SK-N-SH treated with all-trans-retinoic acid at 6 μM for 48 hours (cell line): ENCODE measurements around the gene DIP2C.

Source experiments
- ARNTL ChIP-seq: fragments of 450-650 bp; formaldehyde crosslinking; IDR thresholded peaks from 2 replicates; pipeline ENCODE4 v1.5.0; 2020; ENCODE audit warnings: low read depth, mild to moderate bottlenecking, moderate library complexity, borderline replicate concordance
- CREB5 ChIP-seq: fragments of 250-450 bp; sonication (Bioruptor Pico); IDR thresholded peaks from 2 replicates; pipeline ENCODE4 v1.5.1; 2020; ENCODE audit warnings: low read depth, mild to moderate bottlenecking, moderate library complexity
- CSDC2 ChIP-seq: fragments of 250-450 bp; sonication (Bioruptor Pico); IDR thresholded peaks from 2 replicates; pipeline ENCODE4 v1.5.0; 2020; ENCODE audit warnings: mild to moderate bottlenecking, moderate library complexity
- ESRRG ChIP-seq: fragments of 250-450 bp; sonication (Bioruptor Pico); IDR thresholded peaks from 2 replicates; pipeline ENCODE4 v1.6.1; 2021; ENCODE audit warnings: mild to moderate bottlenecking
- GLIS3 ChIP-seq: fragments of 250-450 bp; sonication (Bioruptor Pico); IDR thresholded peaks from 2 replicates; pipeline ENCODE4 v1.5.0; 2020; ENCODE audit warnings: mild to moderate bottlenecking, moderate library complexity
- OSR1 ChIP-seq: fragments of 250-450 bp; sonication (Bioruptor Pico); IDR thresholded peaks from 2 replicates; pipeline ENCODE4 v1.8.0; 2022; ENCODE audit warnings: moderate library complexity, mild to moderate bottlenecking, inconsistent platforms
- PATZ1 ChIP-seq: fragments of 250-450 bp; sonication (Bioruptor Pico); IDR thresholded peaks from 2 replicates; pipeline ENCODE4 v1.8.0; 2020; ENCODE audit warnings: mild to moderate bottlenecking, moderate library complexity, borderline replicate concordance
- POU6F1 ChIP-seq: fragments of 250-450 bp; sonication (Bioruptor Pico); IDR thresholded peaks from 2 replicates; pipeline ENCODE4 v1.8.0; 2021; ENCODE audit warnings: low read depth, mild to moderate bottlenecking, moderate library complexity, borderline replicate concordance
- SNAI2 ChIP-seq: fragments of 250-450 bp; sonication (Bioruptor Pico); IDR thresholded peaks from 2 replicates; pipeline ENCODE4 v1.5.0; 2020; ENCODE audit warnings: mild to moderate bottlenecking, moderate library complexity
- TCF4 ChIP-seq: fragments of 250-450 bp; sonication (Bioruptor Pico); IDR thresholded peaks from 2 replicates; pipeline ENCODE4 v1.8.0; 2021; ENCODE audit warnings: mild to moderate bottlenecking, moderate library complexity, borderline replicate concordance
- TOX ChIP-seq: fragments of 250-450 bp; sonication (Bioruptor Pico); IDR thresholded peaks from 2 replicates; pipeline ENCODE4 v1.8.0; 2021; ENCODE audit warnings: mild to moderate bottlenecking, moderate library complexity, borderline replicate concordance
- ZNF565 ChIP-seq: fragments of 450-650 bp; formaldehyde crosslinking; conservative IDR thresholded peaks from 2 replicates; pipeline ENCODE4 v1.5.0; 2020; ENCODE audit warnings: low read depth, mild to moderate bottlenecking, moderate library complexity

DNA sequence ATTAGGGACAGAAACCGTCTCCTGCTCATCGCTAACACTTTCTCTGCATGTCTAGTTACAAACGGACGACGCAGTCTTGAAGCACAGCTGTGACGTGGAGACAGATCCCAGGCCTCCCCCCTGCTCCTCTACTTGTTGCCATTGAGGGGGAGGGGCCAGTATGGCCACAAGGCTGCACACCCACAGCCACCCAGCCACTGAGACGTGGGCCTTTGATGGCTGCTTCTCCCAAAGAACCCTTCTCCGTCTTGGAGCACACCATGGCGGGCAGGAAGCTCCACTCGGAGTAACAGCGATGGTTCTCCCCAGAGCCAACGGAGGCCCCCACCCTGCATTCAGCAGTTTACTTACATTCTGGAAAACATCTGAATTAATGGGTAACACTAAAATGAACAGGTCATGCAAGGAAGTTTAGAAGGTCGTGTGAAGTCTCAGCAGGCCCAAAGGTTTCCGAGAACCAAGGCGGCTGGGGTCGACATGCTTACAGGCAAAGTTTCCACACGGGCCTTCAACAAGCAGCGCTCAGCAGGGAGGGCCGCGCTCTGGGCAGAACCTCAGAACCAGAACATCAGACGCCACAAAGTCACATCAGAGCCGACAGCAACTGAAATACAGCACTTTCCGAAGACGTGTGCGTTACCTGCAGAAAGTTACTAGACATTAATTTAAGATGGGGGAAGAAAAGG is 169.6 kb downstream of the DIP2C start:
- TF ChIP-seq TOX (CRISPR knock-in tag) = no peak
- no peak for TF ChIP-seq ESRRG (CRISPR knock-in tag)
- TF ChIP-seq CREB5 = no peak
- no peak for TF ChIP-seq OSR1 (CRISPR knock-in tag)
- TF ChIP-seq GLIS3 (CRISPR knock-in tag) = no peak
- no peak for TF ChIP-seq PATZ1 (CRISPR knock-in tag)
- no peak for TF ChIP-seq SNAI2
- no peak for TF ChIP-seq ARNTL (CRISPR knock-in tag)
- TF ChIP-seq ZNF565 (CRISPR knock-in tag) = no peak
- no peak for TF ChIP-seq CSDC2 (CRISPR knock-in tag)
- no peak for TF ChIP-seq POU6F1 (CRISPR knock-in tag)
- no peak for TF ChIP-seq TCF4
